ENCODE data around the gene HSBP1L1. TPM values are rescaled to one million over a fixed set of nuclear protein-coding genes. Genes with fewer than 3 reads are reported as not detected.

HSBP1L1 gene
- total RNA-seq, 1 experiment from 2014 or later, result 56.8 TPM

- Histone ChIP-seq H4K20me1 (ENCODE audit: low read length) (no peaks in the 10 kb centered on the region), H3F3A (ENCODE audit: low read length, unreplicated experiment) (no peaks in the 10 kb centered on the region)
- BruUV-seq (replicated peaks), result no TSS peak
These were observed 26.2 kb upstream of the HSBP1L1 start for GRCh38 chr18:79938196-79938595.

GRCh38 chr18:79939096-79939495, 25.3 kb upstream of the HSBP1L1 start:
- DNase-seq (no peak), ATAC-seq (no peak)
- POLR2A ChIA-PET (ENCODE audit: unreplicated experiment), result no interaction called here
- H3K4me2 ChIP-seq (ENCODE audit: low read length), result no peak overlapping the region
- no peaks in the 10 kb centered on the region for H3K9me2 ChIP-seq (replicated peaks; ENCODE audit: low read length)
- no peak overlapping the region for H3K27ac ChIP-seq (ENCODE audit: low read length)
- H3K9me3 ChIP-seq (ENCODE audit: low read length), result no peaks in the 10 kb centered on the region
- BruUV-seq (replicated peaks), result no TSS peak
- H2AFZ ChIP-seq (ENCODE audit: low read length), result no peak overlapping the region
- H3K79me2 ChIP-seq (ENCODE audit: low read length), result peaks cover 66% of the 10 kb centered on the region
- no peaks in the 10 kb centered on the region for H4K20me1 ChIP-seq (ENCODE audit: low read length)
- intact Hi-C loops (cut with micrococcal nuclease), result loop anchor here (10.0 kb wide), 1 partner anchor 46 kb away; the partner anchor contains the start of gene TXNL4A
- H3K9ac ChIP-seq (ENCODE audit: low read length), result no peak overlapping the region
- no peaks in the 10 kb centered on the region for H3K4me1 ChIP-seq (ENCODE audit: insufficient read depth, low read length)
- no peak for TF ChIP-seq EZH2phosphoT487 (IDR thresholded peaks at IDR 0.05; ENCODE audit: borderline replicate concordance, low read length)
- TF ChIP-seq EZH2 (IDR thresholded peaks at IDR 0.05; ENCODE audit: low read length, unreplicated experiment), result no peak
- no peak for TF ChIP-seq CTCF (conservative IDR thresholded peaks at IDR 0.05; ENCODE audit: low read depth, low read length)
- H3K36me3 ChIP-seq (ENCODE audit: low read depth, low read length), result peaks cover 6% of the 10 kb centered on the region; the same call in 1 of the 2 replicates
- H3F3A ChIP-seq (ENCODE audit: low read length, unreplicated experiment), result no peaks in the 10 kb centered on the region
- CTCF ChIA-PET, result no interaction called here
- no peak overlapping the region for H3K4me3 ChIP-seq (ENCODE audit: low read length)
- no peaks in the 10 kb centered on the region for H3K27me3 ChIP-seq (ENCODE audit: low read length)

More at GRCh38 chr18:79938196-79938595, 26.2 kb upstream of the HSBP1L1 start:
- Histone ChIP-seq H3K27me3 (ENCODE audit: low read length) (no peaks in the 10 kb centered on the region), H3K9me3 (ENCODE audit: low read length) (peaks cover 2% of the 10 kb centered on the region; the same call in 1 of the 2 replicates), H2AFZ (ENCODE audit: low read length) (no peak overlapping the region), H3K4me2 (ENCODE audit: low read length) (no peak overlapping the region), H3K9me2 (replicated peaks; ENCODE audit: low read length) (no peaks in the 10 kb centered on the region), H3K36me3 (ENCODE audit: low read depth, low read length) (peaks cover 10% of the 10 kb centered on the region), H3K79me2 (ENCODE audit: low read length) (peaks cover 68% of the 10 kb centered on the region), H3K27ac (ENCODE audit: low read length) (no peak overlapping the region), H3K4me3 (ENCODE audit: low read length) (no peak overlapping the region), H3K4me1 (ENCODE audit: insufficient read depth, low read length) (no peaks in the 10 kb centered on the region), H3K9ac (ENCODE audit: low read length) (no peak overlapping the region)
- POLR2A ChIA-PET (ENCODE audit: unreplicated experiment), result no interaction called here
- no peak for TF ChIP-seq CTCF (conservative IDR thresholded peaks at IDR 0.05; ENCODE audit: low read depth, low read length)
- no peak for TF ChIP-seq EZH2phosphoT487 (IDR thresholded peaks at IDR 0.05; ENCODE audit: borderline replicate concordance, low read length)
- no peak for TF ChIP-seq EZH2 (IDR thresholded peaks at IDR 0.05; ENCODE audit: low read length, unreplicated experiment)
- intact Hi-C loops (cut with micrococcal nuclease), result loop anchor here (10.0 kb wide), 1 partner anchor 47 kb away; the partner anchor contains the start of gene TXNL4A
- CTCF ChIA-PET, result no interaction called here
- DNase-seq, result no peak
- ATAC-seq, result no peak

GRCh38 chr18:79940126-79940813, 24.2 kb upstream of the HSBP1L1 start:
- Histone ChIP-seq H3K9me2 (replicated peaks; ENCODE audit: low read length) (no peaks in the 10 kb centered on the region), H3K27me3 (ENCODE audit: low read length) (no peaks in the 10 kb centered on the region), H3K9ac (ENCODE audit: low read length) (no peak overlapping the region), H2AFZ (ENCODE audit: low read length) (no peak overlapping the region), H3F3A (ENCODE audit: low read length, unreplicated experiment) (no peaks in the 10 kb centered on the region), H3K36me3 (ENCODE audit: low read depth, low read length) (peaks cover 4% of the 10 kb centered on the region; the same call in 1 of the 2 replicates), H3K4me2 (ENCODE audit: low read length) (no peak overlapping the region), H3K9me3 (ENCODE audit: low read length) (no peaks in the 10 kb centered on the region), H3K79me2 (ENCODE audit: low read length) (peaks cover 76% of the 10 kb centered on the region), H4K20me1 (ENCODE audit: low read length) (0 out of 2 replicates have a peak, but pooled peaks cover 4% of the 10 kb centered on the region), H3K4me1 (ENCODE audit: insufficient read depth, low read length) (no peaks in the 10 kb centered on the region), H3K4me3 (ENCODE audit: low read length) (no peak overlapping the region), H3K27ac (ENCODE audit: low read length) (no peak overlapping the region)
- ChIA-PET CTCF (no interaction called here), POLR2A (ENCODE audit: unreplicated experiment) (no interaction called here)
- TF ChIP-seq EZH2phosphoT487 (IDR thresholded peaks at IDR 0.05; ENCODE audit: borderline replicate concordance, low read length), result no peak
- TF ChIP-seq EZH2 (IDR thresholded peaks at IDR 0.05; ENCODE audit: low read length, unreplicated experiment), result no peak
- no peak for TF ChIP-seq CTCF (conservative IDR thresholded peaks at IDR 0.05; ENCODE audit: low read depth, low read length)
- DNase-seq (no peak), ATAC-seq (no peak)
- no TSS peak for BruUV-seq (replicated peaks)
- intact Hi-C loops (cut with micrococcal nuclease), result no loop called here

Data from PC-3 (cell line).